Renal pelvis (tissue), 4 donors: ENCODE results near the gene VAV1. TPM values are rescaled to one million over a fixed set of nuclear protein-coding genes. Genes with fewer than 3 reads are reported as not detected.
"Not testable (repeated sequence)": the region's sequence is repeated elsewhere in the genome, so short reads cannot be mapped to it uniquely, and the experiment has no call there.

Source experiments
- DNase-seq: peaks from one replicate; pipeline ENCODE4 v3.0.0-alpha.2; 2013
- polyA plus RNA-seq, 3 donors: library from polyadenylated mRNA; unstranded; fragments of 120-200 nt; gene quantifications; one replicate each; pipeline ENCODE4 v1.2.1, GENCODE V29; 2013; ENCODE audit not compliant: insufficient read length in 3 of 3

Gene VAV1
- polyA plus RNA-seq, 3 donors, result 1.8 to 2.1 (median 1.9) TPM

DNA sequence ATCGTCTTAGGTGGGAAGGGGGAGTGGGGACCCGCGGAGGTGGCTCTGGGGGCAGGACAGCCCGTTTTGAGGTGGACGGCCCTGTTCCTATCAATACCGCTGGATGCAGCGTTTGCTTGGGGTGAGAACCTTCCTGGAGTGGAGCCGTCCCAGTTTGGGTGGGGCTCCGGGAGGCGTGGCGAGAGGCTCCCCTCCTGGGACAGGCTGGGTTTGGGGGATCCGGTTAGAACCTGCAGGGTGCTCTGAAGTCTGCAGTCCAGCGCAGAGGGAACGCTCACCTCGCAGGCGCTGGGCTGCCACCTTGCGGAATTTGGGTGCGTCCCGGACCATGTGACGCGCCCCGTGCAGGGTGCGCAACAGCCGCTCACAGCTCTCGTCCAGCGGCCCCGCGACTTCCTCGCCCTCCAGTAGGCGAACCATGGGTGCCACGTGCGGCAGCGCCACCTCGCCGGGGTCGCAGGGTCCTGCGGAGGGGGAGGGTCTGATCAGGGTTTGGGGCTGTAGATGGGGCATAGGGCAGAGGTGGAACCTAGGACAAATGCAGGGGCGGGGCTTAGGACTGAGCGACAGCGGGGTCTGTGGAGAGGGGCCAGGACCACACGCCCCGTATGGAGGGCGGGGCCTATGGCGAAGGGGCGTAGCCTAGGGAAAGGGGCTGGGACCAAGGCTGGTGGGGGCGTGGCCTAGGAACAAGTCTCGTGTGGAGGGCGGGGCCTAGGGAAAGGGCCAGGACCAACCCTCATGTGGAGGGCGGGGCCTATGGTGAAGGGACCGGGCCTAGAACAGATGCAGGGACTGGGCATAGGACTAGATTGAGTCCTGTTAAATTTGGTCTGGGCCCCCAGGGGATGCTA, 19.1 kb upstream of the VAV1 start:
- DNase-seq, result no peak

DNA sequence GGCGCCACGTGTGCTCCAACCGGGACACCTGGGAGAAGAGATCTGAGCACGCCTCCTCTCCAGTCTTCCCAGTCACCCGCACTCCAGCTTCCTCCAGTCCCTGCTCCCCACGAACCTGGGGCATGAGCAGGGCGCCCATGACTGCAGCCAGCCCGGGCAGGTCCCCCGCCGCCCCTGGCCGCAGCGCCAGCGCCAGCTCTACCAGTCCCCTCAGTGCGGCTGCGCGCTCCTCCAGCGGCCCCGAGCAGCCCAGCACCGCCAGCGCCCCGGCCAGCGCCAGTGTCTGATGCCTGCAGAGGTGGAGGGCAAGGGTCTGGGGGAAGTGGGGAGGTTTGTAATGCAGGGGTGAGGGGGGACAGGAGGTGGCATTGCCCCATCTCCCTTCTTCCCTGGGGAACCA, 18.4 kb upstream of the VAV1 start:
- no peak for DNase-seq

DNA sequence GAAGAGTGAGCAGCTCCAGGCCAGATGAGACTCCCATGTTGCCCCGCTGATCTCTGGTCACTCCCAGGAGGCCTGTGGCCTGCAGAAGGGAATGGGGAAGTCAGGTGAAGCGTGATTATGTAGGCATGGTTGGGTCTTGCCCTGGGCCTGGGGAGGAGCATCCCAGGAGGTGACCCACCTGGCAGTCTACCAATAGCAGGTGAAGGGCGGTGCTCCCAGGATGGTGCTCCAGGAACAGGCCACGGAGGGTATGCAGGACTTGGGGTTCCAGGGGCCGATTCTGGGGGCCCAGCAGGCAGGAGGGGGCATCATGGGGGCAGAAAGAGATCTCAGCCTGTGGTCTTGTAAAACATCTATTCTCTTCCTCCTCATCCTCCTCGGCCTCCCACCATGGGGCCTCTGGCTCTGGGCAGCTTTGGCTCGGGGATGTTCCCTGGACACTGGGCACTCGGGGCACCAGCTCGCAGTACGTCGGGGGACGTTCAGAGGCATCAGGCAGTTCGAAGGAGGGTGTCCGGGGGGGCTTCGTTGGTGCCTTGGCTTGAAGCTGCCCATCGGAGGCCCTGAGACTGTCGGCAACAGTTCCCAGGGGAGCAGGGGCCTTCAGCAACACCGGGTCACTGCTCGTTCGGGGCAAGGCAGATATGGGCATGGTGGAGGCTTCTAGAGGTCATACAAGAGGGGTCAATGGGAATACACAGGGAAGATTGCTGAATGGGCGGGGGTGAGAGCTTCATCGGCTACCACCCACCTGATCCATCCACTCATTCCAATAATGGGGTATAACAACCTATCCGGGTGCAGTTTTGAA, 17.6 kb upstream of the VAV1 start:
- DNase-seq, result no peak

DNA sequence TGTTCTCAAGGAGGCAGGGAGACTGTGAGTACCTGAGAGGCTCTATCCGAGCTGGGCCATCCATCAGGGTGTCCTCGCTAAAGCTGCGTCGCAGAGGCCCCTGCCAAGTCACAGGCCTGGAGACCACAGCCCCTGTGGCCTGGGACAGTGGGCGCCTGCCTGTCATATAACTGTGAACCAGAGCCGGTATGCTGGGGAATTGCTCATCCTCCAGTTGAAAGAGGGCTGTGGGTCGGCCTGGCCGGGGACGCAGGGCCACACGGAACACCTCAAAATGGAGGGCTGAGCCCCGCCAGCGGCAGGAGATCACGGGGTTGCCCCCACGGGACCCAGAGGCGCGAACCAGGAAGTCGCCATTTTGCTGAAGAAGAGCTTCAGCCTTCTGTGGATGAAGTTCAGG, 11.9 kb upstream of the VAV1 start:
- no peak for DNase-seq

DNA sequence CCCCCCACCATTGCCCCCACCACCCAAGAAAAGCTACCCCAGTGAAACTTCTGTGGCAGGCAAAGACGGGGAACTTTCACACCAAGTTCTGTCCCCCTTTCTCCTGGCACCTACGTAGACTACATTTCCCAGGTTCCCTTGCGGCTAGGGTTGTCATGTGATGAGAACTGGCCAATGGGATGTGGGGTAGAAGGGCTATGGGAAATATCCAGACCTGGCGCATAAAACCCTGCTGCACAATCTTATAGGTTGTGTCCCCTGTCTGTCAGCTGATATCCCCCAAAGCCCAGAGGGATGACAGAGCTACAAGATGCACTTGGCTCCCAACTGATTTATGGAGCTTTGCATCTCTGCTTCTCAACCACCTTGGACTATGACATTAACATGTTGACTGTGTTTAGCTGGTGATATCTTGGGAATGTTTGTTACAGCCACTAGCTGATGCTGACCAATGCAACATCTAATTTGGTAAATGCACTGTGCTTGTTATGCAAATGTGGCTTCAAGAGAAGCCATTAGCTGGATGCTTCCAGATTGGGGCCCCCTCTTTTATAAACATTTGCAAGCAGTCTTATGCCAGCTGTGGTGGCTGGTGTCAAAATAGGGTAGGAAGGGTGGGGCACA, 11.3 kb upstream of the VAV1 start:
- DNase-seq, result no peak

DNA sequence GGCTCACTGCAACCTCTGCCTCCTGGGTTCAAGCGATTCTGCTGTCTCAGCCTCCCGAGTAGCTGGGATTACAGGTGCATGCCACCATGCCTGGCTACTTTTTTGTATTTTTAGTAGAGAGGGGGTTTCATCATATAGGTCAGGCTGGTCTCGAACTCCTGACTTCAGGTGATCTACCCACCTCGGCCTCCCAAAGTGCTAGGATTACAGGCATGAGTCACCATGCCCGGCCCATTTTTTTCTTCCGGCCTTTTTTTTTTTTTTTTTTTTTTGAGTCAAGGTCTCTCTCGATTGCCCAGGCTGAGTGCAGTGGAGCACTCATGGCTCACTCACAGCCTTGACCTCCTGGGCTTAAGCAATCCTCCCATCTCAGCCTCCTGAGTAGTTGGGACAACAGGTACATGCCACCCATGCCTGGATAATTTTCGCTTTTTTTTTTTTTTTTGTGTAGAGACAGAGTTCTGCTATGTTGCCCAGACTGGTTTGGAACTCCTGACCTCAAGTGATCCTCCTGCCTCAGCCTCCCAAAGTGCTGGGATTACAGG, 10.2 kb upstream of the VAV1 start:
- not testable (repeated sequence) for DNase-seq

DNA sequence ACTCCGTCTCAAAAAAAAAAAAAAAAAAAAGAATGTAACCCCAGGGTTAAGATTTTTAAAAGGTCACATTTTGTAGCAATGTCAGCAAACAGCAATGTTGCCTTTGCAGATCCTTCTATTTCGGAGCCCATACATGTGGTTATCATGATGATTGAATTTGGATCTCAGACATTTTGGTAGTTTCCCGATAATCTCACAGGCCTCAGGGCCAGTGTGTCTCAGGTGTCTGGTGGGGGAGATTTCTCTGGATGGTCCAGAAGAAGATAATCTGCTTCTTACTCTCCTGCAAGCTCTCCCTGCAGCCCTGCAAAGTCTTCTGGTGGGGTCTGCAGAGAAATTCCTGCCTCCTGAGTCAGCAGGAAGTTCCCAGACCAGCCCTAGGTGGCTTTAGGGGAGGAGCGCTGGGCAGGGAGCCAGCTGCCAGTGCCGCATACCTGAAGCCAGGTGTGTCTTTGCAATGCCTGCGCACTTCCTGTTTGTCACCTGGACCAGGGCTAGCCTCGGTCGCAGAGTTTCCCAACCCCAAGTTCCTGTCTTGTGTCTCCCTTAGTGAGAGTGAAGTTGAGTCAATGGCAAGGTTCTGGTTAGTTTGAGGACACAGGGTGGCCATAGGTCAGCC, 6.7 kb upstream of the VAV1 start:
- peak; percentile 69 for DNase-seq

DNA sequence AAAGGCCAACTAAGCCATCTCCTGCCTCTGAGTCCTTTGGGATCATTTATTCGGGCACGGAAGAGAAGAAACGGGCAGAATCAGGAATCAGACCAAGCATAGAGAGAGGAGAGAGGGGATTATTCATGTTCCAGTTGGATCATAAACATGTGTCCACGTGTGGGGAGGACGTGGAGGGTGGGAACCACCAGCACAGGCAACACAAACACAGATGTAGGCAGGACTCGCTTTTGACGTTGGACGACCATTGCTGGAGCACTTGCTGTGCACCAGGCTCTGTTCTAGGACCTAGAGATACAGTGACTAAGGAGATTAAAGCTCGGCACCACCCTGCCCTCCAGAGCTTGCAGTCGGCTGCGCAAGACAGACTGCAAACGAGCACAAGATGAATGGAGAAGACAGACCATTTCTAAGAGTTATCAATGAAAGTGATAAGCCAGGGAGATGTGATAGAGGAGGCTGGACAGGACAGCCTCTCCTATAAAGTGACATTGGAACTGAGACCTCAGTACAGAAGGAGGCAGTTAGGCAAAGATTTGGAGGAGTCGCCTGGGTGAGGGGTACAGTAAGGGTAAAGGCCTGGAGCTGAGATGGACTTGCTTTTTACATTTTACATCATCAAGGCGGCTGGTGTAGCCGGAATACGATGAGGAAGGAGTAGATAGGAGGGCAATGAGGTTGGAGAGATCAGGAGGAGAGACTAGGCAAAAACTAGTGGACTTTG, 6.0 kb upstream of the VAV1 start:
- no peak for DNase-seq

DNA sequence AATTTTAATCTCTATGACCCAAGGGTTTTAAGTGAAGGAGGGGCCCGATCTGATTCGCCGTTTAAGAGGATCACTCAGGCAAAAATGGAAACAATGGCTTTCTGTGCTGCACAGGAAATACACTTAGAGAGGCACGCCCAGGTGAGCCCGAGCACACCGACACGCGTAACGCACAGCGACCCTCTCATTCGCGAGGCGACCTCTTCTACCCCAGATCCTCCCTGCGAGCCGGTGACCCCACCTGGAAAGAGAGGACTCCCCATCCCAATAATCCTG, 5.5 kb upstream of the VAV1 start:
- DNase-seq, result no peak

DNA sequence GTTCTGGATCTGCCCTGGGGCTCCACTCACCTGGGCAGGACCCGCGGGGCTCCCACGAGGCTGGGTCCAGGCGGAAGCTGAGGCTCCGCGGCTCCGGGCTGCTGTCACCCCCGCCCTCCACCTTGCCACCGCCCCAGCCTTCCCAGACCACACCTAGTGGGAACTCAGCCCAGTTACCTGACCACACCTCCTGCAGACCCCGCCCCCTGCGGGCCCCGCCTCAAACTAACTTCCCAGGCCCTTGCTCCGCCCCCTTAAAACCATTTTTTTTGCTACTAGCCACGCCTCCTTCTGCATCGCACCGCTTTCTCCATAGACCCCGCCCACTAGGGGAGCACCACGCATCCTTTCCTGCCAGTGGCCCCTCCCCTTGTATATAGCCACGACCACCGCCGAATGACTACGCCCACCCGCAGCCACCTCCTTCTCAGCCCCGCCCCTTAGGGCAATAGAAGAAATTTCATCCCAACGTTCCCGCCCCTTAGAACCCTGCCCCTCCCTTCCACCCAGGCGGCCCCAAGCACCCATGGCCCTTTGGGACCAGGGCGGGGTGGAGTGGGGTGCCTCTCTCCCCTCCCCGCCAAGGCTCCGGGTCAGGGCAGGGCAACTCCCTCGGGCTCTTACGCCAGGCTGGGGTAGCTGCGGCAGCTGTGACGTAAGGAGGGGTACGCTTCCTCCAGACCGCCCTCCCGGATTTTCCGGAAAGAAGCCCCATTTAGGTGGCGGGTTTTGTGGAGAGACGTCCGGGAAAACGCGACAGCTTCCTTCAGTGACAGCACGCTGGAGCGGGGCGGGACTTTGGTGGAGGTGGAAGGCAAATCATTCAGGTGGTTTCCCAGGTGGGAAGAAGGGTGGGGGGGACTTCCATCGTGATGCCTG, 4.9 kb upstream of the VAV1 start, which contains the start of gene SH2D3A:
Gene SH2D3A (minus strand): TSS at position 79 of the 879 bp plus-strand sequence. CDS start 3,687 bp downstream, outside the sequence.
- peak; percentile 68 for DNase-seq

DNA sequence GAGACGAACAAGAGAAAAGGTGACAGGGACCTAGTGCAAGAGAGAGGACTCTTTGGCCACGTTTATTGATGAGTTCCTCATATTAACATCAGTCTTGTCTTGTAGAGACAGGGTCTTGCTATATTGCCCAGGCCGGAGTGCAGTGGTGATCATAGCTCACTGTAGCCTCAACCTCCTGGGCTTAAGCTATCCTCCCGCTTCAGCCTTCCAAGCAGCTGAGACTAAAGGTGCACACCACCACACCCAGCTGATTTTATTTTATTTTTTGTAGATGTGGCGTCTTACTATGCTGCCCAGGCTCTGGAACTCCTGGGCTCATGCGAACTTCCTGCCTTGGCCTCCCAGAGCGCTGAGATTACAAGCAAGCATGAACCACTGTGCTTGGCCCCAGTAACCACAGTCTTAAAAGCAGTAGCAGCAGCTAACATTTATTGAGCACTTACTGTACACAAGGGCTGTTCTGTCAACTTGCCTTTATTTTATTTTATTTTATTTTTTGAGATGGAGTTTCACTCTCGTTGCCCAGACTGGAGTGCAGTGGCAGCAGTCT, 4.2 kb upstream of the VAV1 start:
- no peak for DNase-seq

DNA sequence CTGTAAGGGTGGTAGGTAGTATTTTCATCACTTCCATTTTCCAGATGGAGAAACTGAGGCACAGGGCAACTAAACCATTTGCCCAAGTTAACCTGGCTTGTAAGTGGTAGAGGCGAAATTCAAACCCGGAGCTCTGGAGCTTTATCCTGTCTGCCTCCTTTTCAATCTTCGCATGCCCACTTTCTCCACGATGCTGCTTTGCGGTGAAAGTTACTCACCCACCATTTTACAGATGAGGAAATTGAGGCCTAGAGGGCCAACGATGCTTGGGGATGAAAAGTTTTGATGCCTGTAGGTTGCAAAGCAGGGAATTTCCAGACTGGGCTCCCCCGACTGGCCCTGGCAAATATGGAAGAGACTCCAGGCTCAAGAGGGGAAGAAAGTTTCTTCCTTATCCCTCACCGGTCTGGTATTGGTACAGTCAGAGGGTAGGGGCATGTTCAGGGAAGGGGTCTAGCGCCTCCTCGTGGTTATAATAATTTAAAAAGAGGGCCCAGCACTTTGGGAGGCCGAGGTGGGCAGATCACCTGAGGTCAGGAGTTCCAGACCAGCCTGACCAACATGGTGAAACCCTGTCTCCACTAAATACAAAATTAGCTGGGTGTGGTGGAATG, 3.4 kb upstream of the VAV1 start:
- no peak for DNase-seq

DNA sequence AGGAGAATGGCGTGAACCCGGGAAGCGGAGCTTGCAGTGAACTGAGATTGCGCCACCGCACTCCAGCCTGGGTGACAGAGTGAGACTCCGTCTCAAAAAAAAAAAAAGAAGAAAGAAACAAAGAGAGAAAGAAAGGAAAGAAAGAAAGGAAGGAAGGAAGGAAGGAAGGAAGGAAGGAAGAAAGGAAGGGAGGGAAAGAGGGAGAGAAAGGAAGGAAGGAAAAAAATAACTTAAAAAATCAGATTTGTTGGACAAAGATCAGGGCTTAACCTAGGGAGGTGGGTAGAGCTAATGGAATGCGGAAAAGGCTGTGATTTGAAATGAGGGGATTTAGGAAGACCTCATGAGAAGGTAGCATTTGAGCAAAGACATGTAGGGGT, 870 bp upstream of the VAV1 start:
- not testable (repeated sequence) for DNase-seq

DNA sequence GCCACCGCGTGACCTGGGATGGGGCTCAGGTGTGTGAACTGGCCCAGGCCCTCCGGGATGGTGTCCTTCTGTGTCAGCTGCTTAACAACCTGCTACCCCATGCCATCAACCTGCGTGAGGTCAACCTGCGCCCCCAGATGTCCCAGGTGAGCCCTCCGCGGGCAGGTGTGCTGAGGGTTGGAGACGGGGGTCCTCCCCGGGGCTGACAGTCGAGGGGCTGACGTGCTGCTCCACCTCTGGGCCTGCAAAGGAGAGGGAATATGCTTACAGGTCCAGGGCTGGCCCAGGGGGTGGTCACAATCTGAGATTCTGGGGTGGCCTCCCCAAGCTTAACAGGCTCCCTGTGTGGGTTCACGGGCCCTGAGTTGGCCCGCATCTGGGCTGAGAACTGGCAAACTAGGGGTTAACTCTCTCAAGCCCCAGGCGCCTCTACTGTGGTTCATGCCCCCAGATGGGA, 386 bp downstream of the VAV1 start:
- no peak for DNase-seq

DNA sequence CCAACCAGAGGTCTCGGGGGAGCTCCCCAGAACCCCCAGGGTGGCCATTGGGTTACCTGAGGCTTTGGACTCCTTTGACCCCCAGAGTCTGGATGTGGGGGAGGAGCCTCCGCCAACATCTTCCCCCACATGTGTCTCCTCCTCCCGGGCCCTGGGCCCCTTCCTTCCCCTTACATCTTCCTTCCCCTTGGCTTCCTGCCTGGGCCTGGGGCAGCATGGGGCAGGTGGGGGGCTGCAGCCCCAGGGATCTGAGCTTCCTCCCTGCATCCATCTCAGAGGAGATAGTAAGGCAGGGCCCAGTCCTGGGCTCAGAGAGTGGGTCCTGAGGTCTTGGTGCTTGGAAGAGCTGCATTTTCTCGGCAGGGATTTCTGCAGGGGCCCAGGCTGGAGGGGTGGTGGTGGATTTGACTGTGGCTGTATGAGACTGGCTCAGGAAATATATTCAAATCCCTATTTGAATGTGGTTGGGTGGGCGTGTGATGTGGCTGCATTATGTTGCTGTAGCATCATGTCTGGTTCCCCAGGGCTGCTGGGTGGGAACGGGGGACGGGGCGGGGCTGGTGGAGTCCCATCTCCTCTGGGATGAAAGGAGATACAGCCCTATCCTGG, 919 bp downstream of the VAV1 start:
- no peak for DNase-seq

DNA sequence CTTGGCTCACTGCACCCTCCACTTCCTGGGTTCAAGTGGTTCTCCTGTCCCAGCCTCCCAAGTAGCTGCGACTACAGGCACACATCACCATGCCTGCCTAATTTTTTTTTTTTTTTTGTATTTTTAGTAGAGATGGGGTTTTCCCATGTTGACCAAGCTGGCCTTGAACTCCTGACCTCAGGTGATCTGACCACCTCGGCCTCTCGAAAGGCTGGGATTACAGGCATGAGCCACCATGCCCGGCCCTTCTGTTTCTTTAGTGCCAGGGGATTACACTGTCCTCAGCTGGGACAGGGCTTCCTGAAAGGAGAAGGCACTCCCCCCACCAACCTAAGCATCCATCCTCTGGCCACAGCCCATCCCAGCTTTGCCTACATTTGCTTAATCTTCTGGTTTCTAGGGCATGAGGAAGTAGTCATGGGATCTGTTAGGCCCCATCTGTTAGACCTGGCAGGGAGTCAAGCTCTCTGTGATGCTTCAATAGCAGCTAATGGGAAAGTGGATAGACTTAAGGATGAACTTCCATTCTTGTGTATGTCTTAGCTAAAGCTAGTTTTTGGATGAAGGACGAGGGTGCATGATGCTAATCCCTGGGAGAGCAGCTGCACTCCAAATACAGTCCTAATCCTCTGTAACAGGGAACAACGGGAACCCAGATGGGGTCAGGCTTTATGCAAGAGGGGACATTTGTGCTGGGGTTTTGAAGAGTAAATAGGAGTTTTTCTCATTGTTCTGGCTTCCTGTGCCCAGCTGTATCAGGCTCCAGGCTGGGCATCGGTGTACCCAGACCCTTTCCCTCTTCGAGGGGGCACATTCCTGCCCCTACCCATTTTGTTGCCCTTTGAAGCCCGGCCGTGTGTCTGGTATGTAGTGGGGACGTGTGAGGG, 2.6 kb downstream of the VAV1 start:
- no peak for DNase-seq

DNA sequence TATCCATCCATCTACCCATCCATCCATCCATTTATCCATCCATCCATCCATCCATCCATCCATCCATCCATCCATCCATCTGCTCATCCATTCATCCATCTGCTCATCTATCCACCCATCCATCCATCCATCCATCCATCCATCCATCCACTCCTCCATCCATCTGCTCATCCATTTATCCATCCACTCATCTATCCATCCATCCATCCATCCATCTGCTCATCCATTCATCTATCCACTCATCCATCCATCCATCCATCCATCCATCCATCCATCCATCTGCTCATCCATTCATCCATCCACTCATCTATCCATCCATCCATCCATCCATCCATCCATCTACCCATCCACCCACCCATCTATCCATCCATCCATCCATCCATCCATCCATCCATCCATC, 3.5 kb downstream of the VAV1 start:
- DNase-seq, result not testable (repeated sequence)

DNA sequence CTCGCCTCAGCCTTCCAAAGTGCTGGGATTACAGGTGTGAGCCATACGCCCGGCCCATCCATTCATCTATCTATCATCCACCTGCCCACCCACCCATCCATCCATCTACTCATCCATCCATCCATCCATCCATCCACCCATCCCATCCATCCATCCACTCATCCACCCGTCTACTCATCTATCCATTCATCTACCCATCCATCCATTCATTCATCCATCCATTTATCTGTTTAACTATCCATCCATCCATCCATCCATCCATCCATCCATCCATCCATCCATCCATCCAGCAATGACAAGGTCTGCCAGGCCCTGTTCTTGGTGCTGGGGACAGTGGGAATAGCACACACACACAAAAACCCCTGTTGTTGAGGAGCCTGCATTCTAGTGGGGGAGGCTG, 4.5 kb downstream of the VAV1 start:
- no peak for DNase-seq
